ENCODE data around the gene ARF6. TPM values are rescaled to one million over a fixed set of nuclear protein-coding genes. Genes with fewer than 3 reads are reported as not detected.
"Not testable (repeated sequence)": the region's sequence is repeated elsewhere in the genome, so short reads cannot be mapped to it uniquely, and the experiment has no call there.

Gene ARF6
- total and polyA plus RNA-seq, 8 donors = 8.9 to 32.4 (median 16.2) TPM

- H3K27ac ChIP-seq = no peak overlapping the region
- H3K9me3 ChIP-seq = no peaks in the 10 kb centered on the region
- WGBS, 2 donors = 60 to 65% methylated on average over 3 of the region's 3 CpGs
- intact Hi-C loops (cut with DNase I) = no loop called here
- FAIRE-seq (no peak), ATAC-seq (peak in 1 of 4 donors; percentile 27), DNase-seq (no peak)
- H3K4me3 ChIP-seq = no peak overlapping the region
- no peak for TF ChIP-seq CTCF (IDR thresholded peaks at IDR 0.05)
- H3K36me3 ChIP-seq = no peaks in the 10 kb centered on the region
- no peaks in the 10 kb centered on the region for H3K27me3 ChIP-seq
- H3K4me1 ChIP-seq = no peaks in the 10 kb centered on the region
These were observed 42.6 kb downstream of the ARF6 start for GRCh38 chr14:49935526-49935925.

- FAIRE-seq; ATAC-seq; DNase-seq; intact Hi-C loops (cut with DNase I); H3K27me3 ChIP-seq; H3K4me3 ChIP-seq; H3K4me1 ChIP-seq; H3K27ac ChIP-seq; H3K36me3 ChIP-seq; H3K9me3 ChIP-seq: not testable (repeated sequence)
- WGBS, 2 donors = 88 to 92% methylated on average over 2 of the region's 2 CpGs
These were observed 43.4 kb downstream of the ARF6 start for GRCh38 chr14:49936246-49936645.

GRCh38 chr14:49936882-49937281, 44.0 kb downstream of the ARF6 start:
- H3K4me1 ChIP-seq; ATAC-seq; DNase-seq; H3K36me3 ChIP-seq; H3K27me3 ChIP-seq; H3K4me3 ChIP-seq; FAIRE-seq; H3K27ac ChIP-seq; intact Hi-C loops (cut with DNase I); H3K9me3 ChIP-seq: not testable (repeated sequence)
- WGBS, 2 donors = 78 to 90% methylated on average over 5 of the region's 5 CpGs

- H3K4me3 ChIP-seq; H3K27ac ChIP-seq; intact Hi-C loops (cut with DNase I); ATAC-seq; DNase-seq; H3K4me1 ChIP-seq; H3K36me3 ChIP-seq; FAIRE-seq; H3K27me3 ChIP-seq; H3K9me3 ChIP-seq: not testable (repeated sequence)
- WGBS, 2 donors = 93 to 97% methylated on average over 2 of the region's 2 CpGs
These were observed 46.3 kb downstream of the ARF6 start for GRCh38 chr14:49939215-49939614.

GRCh38 chr14:49939884-49940510, 47.1 kb downstream of the ARF6 start:
- DNase-seq (no peak), FAIRE-seq (no peak), ATAC-seq (no peak)
- no peaks in the 10 kb centered on the region for H3K9me3 ChIP-seq
- no peak for TF ChIP-seq CTCF (IDR thresholded peaks at IDR 0.05)
- WGBS, 2 donors = 63 to 83% methylated on average over 6 of the region's 6 CpGs
- H3K27me3 ChIP-seq = no peaks in the 10 kb centered on the region
- intact Hi-C loops (cut with DNase I) = no loop called here
- no peaks in the 10 kb centered on the region for H3K36me3 ChIP-seq
- no peaks in the 10 kb centered on the region for H3K4me1 ChIP-seq
- H3K4me3 ChIP-seq = no peak overlapping the region
- no peak overlapping the region for H3K27ac ChIP-seq

GRCh38 chr14:49940808-49941421, 48.0 kb downstream of the ARF6 start:
- no peak for DNase-seq
- no peak for ATAC-seq

More at GRCh38 chr14:49940808-49941421, 48.0 kb downstream of the ARF6 start:
- no peak overlapping the region for H3K4me3 ChIP-seq
- no peak overlapping the region for H3K27ac ChIP-seq
- no peaks in the 10 kb centered on the region for H3K4me1 ChIP-seq
- FAIRE-seq = no peak
- H3K36me3 ChIP-seq = no peaks in the 10 kb centered on the region
- TF ChIP-seq CTCF (IDR thresholded peaks at IDR 0.05) = no peak
- intact Hi-C loops (cut with DNase I) = no loop called here
- H3K27me3 ChIP-seq = no peaks in the 10 kb centered on the region
- WGBS, 2 donors = 81 to 82% methylated on average over 1 of the region's 1 CpG
- H3K9me3 ChIP-seq = no peaks in the 10 kb centered on the region
